Pancreas (tissue), 10 donors: ENCODE data around the gene SLC27A6. TPM values are rescaled to one million over a fixed set of nuclear protein-coding genes. Genes with fewer than 3 reads are reported as not detected.
A peak's percentile ranks its signal among the peaks of the same experiment; 100 is the strongest.
"Not testable (repeated sequence)": the region's sequence is repeated elsewhere in the genome, so short reads cannot be mapped to it uniquely, and the experiment has no call there.

ENCODE experiments used
- ATAC-seq, 4 donors: fragments of 200-7000 bp; cut with Tn5 transposase; one replicate each; pipeline versions ENCODE4 v1.8.0 to v1.9.1; 2020; ENCODE audit warnings: mild to moderate bottlenecking in 4 of 4, moderate library complexity in 4 of 4
- DNase-seq, 6 donors: peaks; one replicate each; pipeline ENCODE4 v3.0.0-alpha.2; 2020
- FAIRE-seq: peaks from 2 replicates; lab custom pipeline; 2012; peaks lifted over from hg19 to GRCh38; lab: Jason Lieb, UNC
- H3K27ac ChIP-seq, 4 donors: fragments of 200-600 bp; sonication (generic); 1 replicate in 3 of 4; 2 replicates in 1 of 4; pipeline versions ENCODE4 v1.5.0 to v1.8.0; 2020
- H3K27me3 ChIP-seq, 4 donors: fragments of 200-600 bp; one replicate each; pipeline ENCODE4 v1.8.0; 2021
- H3K36me3 ChIP-seq, 3 donors: fragments of 200-600 bp; sonication (generic) in 1 of 3; one replicate each; pipeline versions ENCODE4 v1.5.0 to v1.8.0; 2020 to 2021
- H3K4me1 ChIP-seq, 3 donors: fragments of 200-600 bp; one replicate each; pipeline ENCODE4 v1.8.0; 2021
- H3K4me3 ChIP-seq, 4 donors: fragments of 200-600 bp; sonication (generic) in 2 of 4; one replicate each; pipeline versions ENCODE4 v1.5.0 to v1.8.0; 2020 to 2021
- H3K9me3 ChIP-seq, 4 donors: fragments of 200-600 bp; one replicate each; pipeline ENCODE4 v1.8.0; 2021
- CTCF ChIP-seq, 4 donors: fragments of 200-600 bp; sonication (generic) in 3 of 4; IDR thresholded peaks; one replicate each; pipeline versions ENCODE4 v1.5.0 to v1.8.0; 2021; ENCODE audit warnings: antibody characterized with exemption in 4 of 4
- WGBS, 2 donors: extraction: QIAGEN DNeasy Blood & Tissue Kit; methylation state at CpG; one replicate each; pipeline ENCODE4 v1.1.7; 2013; 5-methylcytosine and 5-hydroxymethylcytosine counted together
- intact Hi-C, 3 donors: fragments of 100-400 bp; cut with DNase I; formaldehyde crosslinking; loops; one replicate each; pipeline versions ENCODE4 v1.11.1 to v1.14.2; 2022
- polyA plus RNA-seq, 2 donors: library from polyadenylated mRNA; stranded (reverse); fragments of 200-250 nt; gene quantifications; one replicate each; pipeline ENCODE4 v1.2.3, GENCODE V29; 2013
- total RNA-seq, 6 donors: library from RNA; stranded (reverse); fragmentation: NEBNext Ultra II Directional in 4 of 6; extraction: Animal tissue kit (Norgen Biotek cat#: 25700) in 4 of 6; gene quantifications; one replicate each; pipeline versions ENCODE4 v1.2.1 to v1.2.4, GENCODE V29; 2021 to 2023
- donor health status: healthy with polysubstance abuse.
- donor health status: DM: no; HTN: no; CAD: no; lungs with moderate emphysema.
- donor health status: DM: no; HTN: no; CAD: no.
- donor health status: control.
- donor health status: control.
- donor health status: Bipolar disorder and iron deficiency.
- donor health status: DM: yes; HTN: yes; CAD: no.
- donor health status: DM: no; HTN: no; CAD: no.
- donor health status: DM: no; HTN: no; CAD: no.
- donor health status: DM: yes; HTN: yes; CAD: no.

SLC27A6 gene
- total and polyA plus RNA-seq, 8 donors: 0.03 to 0.61 (median 0.13) TPM

GRCh38 chr5:128925973-128926372 lies 39.3 kb upstream of the SLC27A6 start:
- H3K4me1 ChIP-seq: no peaks in the 10 kb centered on the region
- WGBS, 2 donors: 55 to 82% methylated on average over 4 of the region's 4 CpGs
- no peak for TF ChIP-seq CTCF (IDR thresholded peaks at IDR 0.05)
- DNase-seq (no peak), FAIRE-seq (no peak), ATAC-seq (no peak)
- H3K36me3 ChIP-seq: no peaks in the 10 kb centered on the region
- H3K27ac ChIP-seq: no peak overlapping the region
- no peak overlapping the region for H3K4me3 ChIP-seq
- H3K27me3 ChIP-seq: no peaks in the 10 kb centered on the region
- H3K9me3 ChIP-seq: no peaks in the 10 kb centered on the region
- intact Hi-C loops: no loop called here

- Histone ChIP-seq H3K36me3 (no peaks in the 10 kb centered on the region), H3K27me3 (no peaks in the 10 kb centered on the region), H3K9me3 (no peaks in the 10 kb centered on the region), H3K4me3 (no peak overlapping the region), H3K4me1 (no peaks in the 10 kb centered on the region), H3K27ac (no peak overlapping the region)
- DNase-seq: no peak
- intact Hi-C loops: no loop called here
- ATAC-seq: peak in 1 of 4 donors; percentile 43
- TF ChIP-seq CTCF (IDR thresholded peaks at IDR 0.05): no peak
- WGBS, 2 donors: 37 to 43% methylated on average over 3 of the region's 3 CpGs
- no peak for FAIRE-seq
Observed at GRCh38 chr5:128927644-128928043, 37.6 kb upstream of the SLC27A6 start.

- H3K4me3 ChIP-seq, DNase-seq, H3K4me1 ChIP-seq, H3K27ac ChIP-seq, H3K9me3 ChIP-seq, intact Hi-C loops, H3K36me3 ChIP-seq, H3K27me3 ChIP-seq, ATAC-seq, FAIRE-seq: not testable (repeated sequence)
- 64 to 78% methylated on average over 4 of the region's 4 CpGs for WGBS, 2 donors
Observed at GRCh38 chr5:128932232-128932631, 33.1 kb upstream of the SLC27A6 start.

GRCh38 chr5:128943100-128943499 lies 22.2 kb upstream of the SLC27A6 start:
- FAIRE-seq, H3K27me3 ChIP-seq, H3K27ac ChIP-seq, ATAC-seq, H3K9me3 ChIP-seq, H3K4me1 ChIP-seq, H3K4me3 ChIP-seq, H3K36me3 ChIP-seq, intact Hi-C loops: not testable (repeated sequence)
- peak in 1 of 6 donors; percentile 35 for DNase-seq
- 71 to 77% methylated on average over 5 to 7 of the region's 9 CpGs for WGBS, 2 donors

GRCh38 chr5:128949847-128950546 lies 15.3 kb upstream of the SLC27A6 start:
- intact Hi-C loops: no loop called here
- TF ChIP-seq CTCF (IDR thresholded peaks at IDR 0.05): no peak
- Histone ChIP-seq H3K9me3 (no peaks in the 10 kb centered on the region), H3K27ac (no peak overlapping the region), H3K4me1 (no peaks in the 10 kb centered on the region), H3K4me3 (no peak overlapping the region), H3K27me3 (no peaks in the 10 kb centered on the region), H3K36me3 (no peaks in the 10 kb centered on the region)
- DNase-seq (no peak), FAIRE-seq (no peak), ATAC-seq (no peak)
- 47 to 49% methylated on average over 3 of the region's 3 CpGs for WGBS, 2 donors

- intact Hi-C loops, H3K27ac ChIP-seq: not testable (repeated sequence)
- 63 to 70% methylated on average over 6 of the region's 6 CpGs for WGBS, 2 donors
Observed at GRCh38 chr5:128951301-128951700, 14.0 kb upstream of the SLC27A6 start.

More at GRCh38 chr5:128951301-128951700, 14.0 kb upstream of the SLC27A6 start:
- not testable (repeated sequence) for DNase-seq, H3K27me3 ChIP-seq, ATAC-seq, H3K36me3 ChIP-seq, H3K4me3 ChIP-seq, H3K9me3 ChIP-seq, FAIRE-seq, H3K4me1 ChIP-seq
